Measurements from ENCODE around the gene FADS2. TPM values are rescaled to one million over a fixed set of nuclear protein-coding genes. Genes with fewer than 3 reads are reported as not detected.

The FADS2 gene
- total RNA-seq, 1 donor from 2014 or later: 37.6 TPM

GRCh38 chr11:61838501-61838900, 10.4 kb downstream of the FADS2 start:
- H3K4me1 ChIP-seq: peaks cover 0 to 18% of the 10 kb centered on the region in 2 donors
- no peak overlapping the region for H3K27ac ChIP-seq
- TF ChIP-seq CTCF (IDR thresholded peaks at IDR 0.05): no peak
- DNase-seq (ENCODE audit: low spot score in 2 of 2): no peak
- peaks cover 39 to 46% of the 10 kb centered on the region in 2 donors for H3K36me3 ChIP-seq
- no peak overlapping the region for H3K4me3 ChIP-seq
- no peaks in the 10 kb centered on the region for H3K9me3 ChIP-seq
- H3K27me3 ChIP-seq: no peaks in the 10 kb centered on the region
- intact Hi-C loops (cut with DNase I): no loop called here

GRCh38 chr11:61838921-61839320, 10.8 kb downstream of the FADS2 start:
- peaks cover 41 to 50% of the 10 kb centered on the region in 2 donors for H3K36me3 ChIP-seq
- no peaks in the 10 kb centered on the region for H3K9me3 ChIP-seq
- DNase-seq (ENCODE audit: low spot score in 2 of 2): no peak
- H3K27me3 ChIP-seq: no peaks in the 10 kb centered on the region
- no peak overlapping the region for H3K4me3 ChIP-seq
- no peak for TF ChIP-seq CTCF (IDR thresholded peaks at IDR 0.05)
- peaks cover 0 to 16% of the 10 kb centered on the region in 2 donors for H3K4me1 ChIP-seq
- intact Hi-C loops (cut with DNase I): no loop called here
- no peak overlapping the region for H3K27ac ChIP-seq

GRCh38 chr11:61839742-61840141, 11.6 kb downstream of the FADS2 start:
- Histone ChIP-seq H3K4me1 (peaks cover 0 to 8% of the 10 kb centered on the region in 2 donors), H3K36me3 (peaks cover 45 to 58% of the 10 kb centered on the region in 2 donors), H3K4me3 (no peak overlapping the region), H3K27me3 (no peaks in the 10 kb centered on the region), H3K9me3 (no peaks in the 10 kb centered on the region), H3K27ac (no peak overlapping the region)
- DNase-seq (ENCODE audit: low spot score in 2 of 2): no peak
- no peak for TF ChIP-seq CTCF (IDR thresholded peaks at IDR 0.05)
- intact Hi-C loops (cut with DNase I): no loop called here

- peaks cover 45 to 62% of the 10 kb centered on the region in 2 donors for H3K36me3 ChIP-seq
- peaks cover 0 to 1% of the 10 kb centered on the region in 2 donors for H3K4me1 ChIP-seq
Measured at GRCh38 chr11:61840371-61840770, 12.3 kb downstream of the FADS2 start.

GRCh38 chr11:61841636-61842527, 13.8 kb downstream of the FADS2 start:
- H3K27me3 ChIP-seq: no peaks in the 10 kb centered on the region
- no peak overlapping the region for H3K4me3 ChIP-seq
- TF ChIP-seq CTCF (IDR thresholded peaks at IDR 0.05): no peak
- peaks cover 45 to 66% of the 10 kb centered on the region in 2 donors for H3K36me3 ChIP-seq
- intact Hi-C loops (cut with DNase I): no loop called here
- H3K27ac ChIP-seq: no peak overlapping the region
- no peaks in the 10 kb centered on the region for H3K9me3 ChIP-seq
- DNase-seq (ENCODE audit: low spot score in 2 of 2): no peak
- no peaks in the 10 kb centered on the region for H3K4me1 ChIP-seq

More at GRCh38 chr11:61840371-61840770, 12.3 kb downstream of the FADS2 start:
- Histone ChIP-seq H3K4me3 (no peak overlapping the region), H3K27me3 (no peaks in the 10 kb centered on the region), H3K27ac (no peak overlapping the region), H3K9me3 (no peaks in the 10 kb centered on the region)
- intact Hi-C loops (cut with DNase I): no loop called here
- no peak for DNase-seq (ENCODE audit: low spot score in 2 of 2)
- no peak for TF ChIP-seq CTCF (IDR thresholded peaks at IDR 0.05)

All from ascending aorta (tissue), 2 donors.